GM20431 (cell line): ENCODE measurements around the gene METTL23.
"Not testable (repeated sequence)": the region's sequence is repeated elsewhere in the genome, so short reads cannot be mapped to it uniquely, and the experiment has no call there.

Source experiments
- in situ Hi-C: fragments of 300-500 bp; cut with MseI, MboI; formaldehyde crosslinking; loops from one replicate; pipeline ENCODE4 v1.15.0; 2020; ENCODE audit warnings: low sequenced_read_pairs; ENCODE audit not compliant: unreplicated experiment

The METTL23 gene

GRCh38 chr17:76710863-76711611 lies 15.6 kb upstream of the METTL23 start, which contains the start of gene MXRA7:
TSS of gene MXRA7 (minus strand) at chr17:76710965. CDS start at chr17:76710946, 19 bp downstream.
- in situ Hi-C loops = no loop called here

GRCh38 chr17:76712321-76712720 lies 14.3 kb upstream of the METTL23 start:
- in situ Hi-C loops = not testable (repeated sequence)

- in situ Hi-C loops = no loop called here
Measured at GRCh38 chr17:76713765-76714164, 12.9 kb upstream of the METTL23 start.

- in situ Hi-C loops = no loop called here
Measured at GRCh38 chr17:76714336-76714735, 12.3 kb upstream of the METTL23 start.

GRCh38 chr17:76714822-76715495 lies 11.7 kb upstream of the METTL23 start:
- in situ Hi-C loops = no loop called here

- in situ Hi-C loops = no loop called here
Measured at GRCh38 chr17:76715496-76715830, 11.2 kb upstream of the METTL23 start.

- in situ Hi-C loops = no loop called here
Measured at GRCh38 chr17:76716146-76716838, 10.3 kb upstream of the METTL23 start.

GRCh38 chr17:76716839-76717215 lies 9.8 kb upstream of the METTL23 start:
- in situ Hi-C loops = no loop called here

- in situ Hi-C loops = no loop called here
Measured at GRCh38 chr17:76718516-76718915, 8.1 kb upstream of the METTL23 start.

GRCh38 chr17:76720211-76720610 lies 6.4 kb upstream of the METTL23 start:
- in situ Hi-C loops = no loop called here

GRCh38 chr17:76720941-76721340 lies 5.7 kb upstream of the METTL23 start:
- in situ Hi-C loops = no loop called here

- in situ Hi-C loops = no loop called here
Measured at GRCh38 chr17:76721463-76721862, 5.2 kb upstream of the METTL23 start.

- in situ Hi-C loops = no loop called here
Measured at GRCh38 chr17:76722279-76722678, 4.4 kb upstream of the METTL23 start.

GRCh38 chr17:76722977-76723376 lies 3.7 kb upstream of the METTL23 start:
- in situ Hi-C loops = not testable (repeated sequence)

- in situ Hi-C loops = no loop called here
Measured at GRCh38 chr17:76723812-76724211, 2.8 kb upstream of the METTL23 start.

GRCh38 chr17:76725580-76726230 lies 934 bp upstream of the METTL23 start:
- in situ Hi-C loops = no loop called here

GRCh38 chr17:76726231-76726775 lies 336 bp upstream of the METTL23 start, which contains the start of gene JMJD6:
TSS of gene JMJD6 (minus strand) at chr17:76726606. CDS start at chr17:76726475, 131 bp downstream.
- in situ Hi-C loops = no loop called here

- in situ Hi-C loops = no loop called here
Measured at GRCh38 chr17:76727745-76728456, 1.3 kb downstream of the METTL23 start.
